ENCODE data around the gene KRTAP5-6.
"Not testable (repeated sequence)": the region's sequence is repeated elsewhere in the genome, so short reads cannot be mapped to it uniquely, and the experiment has no call there.

KRTAP5-6 gene

GRCh38 chr11:1683904-1684572, 13.0 kb upstream of the KRTAP5-6 start:
- DNase-seq: not testable (repeated sequence)

- not testable (repeated sequence) for DNase-seq
Observed at GRCh38 chr11:1684886-1685874, 11.8 kb upstream of the KRTAP5-6 start.

- DNase-seq: not testable (repeated sequence)
Observed at GRCh38 chr11:1686220-1686619, 10.8 kb upstream of the KRTAP5-6 start.

DNA sequence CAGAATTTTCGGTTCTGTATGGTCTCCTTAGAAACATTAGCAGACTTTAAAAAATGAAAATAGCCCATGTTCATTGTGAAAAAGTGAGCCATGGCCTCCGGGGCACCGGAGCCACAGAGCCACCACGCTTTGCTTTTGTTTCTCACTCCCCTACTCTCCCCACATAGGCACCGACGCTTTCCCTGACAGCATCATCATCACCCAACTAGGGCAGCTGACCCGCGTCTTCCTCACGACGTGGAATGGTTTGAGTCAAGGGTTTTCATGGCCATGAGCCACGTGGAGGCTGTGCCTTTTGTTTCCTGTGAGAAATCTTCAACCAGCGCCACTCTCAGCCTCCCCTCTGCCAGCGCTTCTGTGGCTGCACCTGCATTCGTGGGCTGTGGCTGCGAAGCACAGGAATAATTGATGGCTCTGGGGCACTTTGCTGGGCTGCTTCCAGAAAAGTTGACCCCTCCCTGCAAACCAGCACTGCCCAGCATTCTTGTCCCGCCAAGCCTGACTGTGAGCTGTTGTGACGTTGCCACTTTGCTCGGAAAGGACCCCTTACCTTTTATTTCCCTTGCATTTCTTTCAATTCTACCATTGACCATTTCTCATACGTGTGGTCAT, 8.6 kb upstream of the KRTAP5-6 start:
- DNase-seq: not testable (repeated sequence)

DNA sequence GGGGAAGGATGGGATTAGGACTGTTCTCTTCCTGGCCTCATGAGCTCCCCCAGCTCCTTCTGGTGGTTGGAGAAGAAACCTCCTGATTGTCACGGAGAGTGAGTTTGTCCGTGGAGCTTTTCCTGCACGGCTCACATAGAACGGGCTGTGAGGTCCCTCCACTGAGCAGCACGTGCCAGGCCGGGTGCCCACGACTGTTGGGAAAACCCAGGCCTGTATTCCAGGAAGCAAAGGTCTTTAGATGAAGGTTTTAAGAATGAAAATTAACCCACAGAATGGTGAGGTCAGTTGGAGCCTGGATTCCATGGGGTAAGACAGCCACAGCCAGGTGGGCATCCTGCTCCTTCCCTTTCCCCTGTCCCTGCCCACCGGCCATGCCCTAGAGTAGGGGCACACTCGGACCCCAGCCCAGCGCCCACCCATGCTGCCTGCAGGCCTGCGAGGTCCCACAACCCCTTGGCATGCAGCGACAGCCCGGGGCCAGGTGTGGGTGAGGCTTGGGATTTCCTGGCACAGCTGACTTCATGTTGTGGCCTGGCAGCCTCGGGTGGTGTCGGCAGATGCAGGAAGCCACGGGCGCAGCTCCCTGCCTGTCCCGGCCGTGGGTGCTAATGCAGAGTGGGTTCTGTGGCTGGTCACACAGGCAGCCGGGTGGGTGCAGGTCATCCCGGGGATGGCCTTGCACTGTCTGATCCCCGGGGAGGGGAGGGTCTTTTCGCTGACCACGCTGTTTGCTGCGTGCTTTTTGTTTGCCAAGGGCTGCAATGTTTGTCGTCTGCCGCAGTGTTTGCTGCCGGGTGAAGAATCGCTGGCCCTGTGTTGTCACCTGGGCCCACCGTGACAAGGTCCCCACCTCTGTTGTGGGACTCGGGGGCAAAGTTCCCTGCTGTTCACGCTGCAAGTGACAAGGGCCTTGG, 7.5 kb upstream of the KRTAP5-6 start:
- DNase-seq: not testable (repeated sequence)

- no peak for DNase-seq
Observed at GRCh38 chr11:1690167-1691025, 6.6 kb upstream of the KRTAP5-6 start.

DNA sequence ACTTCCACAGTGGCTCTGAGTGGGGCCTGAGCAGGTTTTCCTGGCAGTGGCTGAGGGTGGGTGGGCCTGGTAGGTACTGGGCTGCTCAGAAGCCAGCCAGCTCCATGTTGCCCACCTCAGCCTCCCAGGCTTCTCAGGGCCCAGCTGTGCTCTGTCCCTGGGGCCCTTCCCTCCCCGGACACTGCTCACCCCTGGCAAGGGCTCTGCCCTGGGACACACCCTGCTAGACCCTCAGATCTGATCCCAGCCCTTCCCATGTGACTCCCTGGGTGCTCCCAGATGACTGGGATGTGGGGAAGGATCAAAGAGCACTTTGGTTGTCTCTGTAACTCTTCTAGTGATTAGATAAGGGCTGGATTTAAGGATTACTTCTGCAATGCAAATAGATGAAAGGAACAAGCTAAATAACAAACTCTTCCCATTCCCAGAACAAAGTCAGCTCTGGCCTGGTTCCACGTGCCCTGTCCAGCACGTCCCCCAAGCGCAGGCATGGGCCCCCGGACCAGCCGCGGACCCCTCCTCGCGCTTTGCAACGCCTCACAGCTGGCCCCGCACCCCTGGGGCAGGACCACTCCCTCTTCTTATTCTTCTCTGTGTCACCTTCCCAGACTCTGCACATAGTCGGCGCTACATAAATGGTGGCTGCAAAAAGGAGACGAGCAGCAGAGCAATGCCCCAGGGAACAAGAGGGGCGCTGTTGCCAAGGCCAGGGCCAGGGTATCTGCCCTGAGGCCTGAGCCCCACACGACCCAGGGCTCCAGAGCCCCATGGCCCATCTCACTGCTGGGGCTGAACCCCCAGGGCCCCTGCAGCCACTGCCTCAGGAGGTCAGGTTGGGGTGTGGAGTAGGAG, 5.7 kb upstream of the KRTAP5-6 start:
- DNase-seq: no peak

DNA sequence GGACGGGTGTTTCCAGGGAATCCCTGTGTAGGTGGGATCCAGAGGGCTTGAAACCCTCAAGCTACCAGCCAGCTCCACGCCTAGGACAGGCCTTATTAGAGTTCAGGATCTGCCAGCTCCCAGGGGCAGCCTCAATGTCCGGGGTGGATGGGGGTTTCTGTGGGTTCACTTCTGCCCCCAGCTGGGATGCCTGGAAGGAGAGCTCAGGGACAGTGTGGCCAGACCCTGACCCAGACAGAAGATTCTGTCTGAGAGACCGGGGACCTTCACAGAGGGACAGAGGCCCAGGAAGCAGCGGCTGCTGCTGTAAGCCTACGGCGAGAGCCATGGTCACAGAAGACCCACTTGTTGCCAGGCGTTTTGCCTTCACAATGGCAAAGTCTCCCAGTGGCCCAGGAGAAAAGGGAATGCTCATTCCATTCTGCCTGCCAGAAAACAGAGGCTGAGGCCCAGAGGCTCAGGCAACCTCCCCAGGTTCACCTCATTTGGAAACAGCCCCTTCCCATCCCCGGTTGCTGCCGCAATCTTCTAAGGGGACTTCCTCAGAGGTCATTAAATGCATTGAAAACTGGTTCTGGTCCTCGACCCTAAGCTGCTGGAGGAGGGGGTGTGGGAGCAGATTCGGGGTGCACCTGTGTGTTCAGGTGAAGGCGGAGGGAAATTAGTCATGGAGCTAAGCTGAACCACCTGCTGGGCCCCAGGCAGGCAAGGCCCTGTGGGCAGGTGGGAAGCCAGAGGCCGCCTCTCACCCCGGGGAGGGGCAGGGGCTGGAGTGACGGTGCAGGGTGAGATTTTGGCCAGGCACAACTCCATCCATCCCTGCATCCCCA, 4.9 kb upstream of the KRTAP5-6 start:
- no peak for DNase-seq

GRCh38 chr11:1692708-1693326, 4.2 kb upstream of the KRTAP5-6 start:
- no peak for DNase-seq

DNA sequence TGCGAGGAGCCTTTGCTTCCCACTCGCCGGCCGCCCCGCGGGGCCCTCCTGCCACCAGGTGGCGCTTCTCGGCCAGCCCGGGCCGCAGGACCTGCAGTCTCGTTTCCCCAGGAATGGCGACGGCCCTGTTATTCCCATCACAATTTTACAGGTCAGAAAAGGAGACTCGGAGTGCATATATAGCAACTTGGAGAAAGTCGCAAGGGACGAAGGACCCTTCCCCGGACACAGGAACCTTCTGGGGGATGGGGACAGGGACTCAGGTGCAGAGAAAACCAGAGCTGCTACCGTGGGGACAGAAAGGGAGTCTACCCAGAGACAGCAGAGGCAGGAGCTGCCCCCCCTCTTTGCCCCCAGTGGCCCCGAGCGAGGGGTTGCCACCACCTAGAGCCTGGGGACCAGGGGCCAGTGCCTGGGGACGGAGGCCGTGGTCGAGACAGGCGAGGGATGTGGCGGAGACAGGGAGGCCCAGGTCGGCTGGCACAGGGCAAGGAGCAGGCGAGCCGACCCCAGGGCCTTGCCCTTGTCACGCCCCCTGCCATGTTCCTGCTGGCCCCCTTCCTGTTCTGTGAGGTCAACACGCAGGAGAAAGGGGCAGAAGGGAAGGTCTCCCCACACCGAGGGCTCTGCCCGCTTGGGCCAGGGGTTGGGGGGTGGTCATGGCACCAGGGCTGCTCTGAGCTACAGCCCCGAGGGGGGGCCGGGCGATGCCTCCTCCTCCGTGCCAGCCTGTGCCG, 3.5 kb upstream of the KRTAP5-6 start:
- DNase-seq: peak; percentile 46

GRCh38 chr11:1694064-1694845, 2.7 kb upstream of the KRTAP5-6 start:
- DNase-seq: peak; percentile 46

GRCh38 chr11:1694846-1695547, 2.0 kb upstream of the KRTAP5-6 start:
- no peak for DNase-seq

- DNase-seq: no peak
Observed at GRCh38 chr11:1695548-1696108, 1.4 kb upstream of the KRTAP5-6 start.

GRCh38 chr11:1699771-1700170, 2.8 kb downstream of the KRTAP5-6 start:
- no peak for DNase-seq

DNA sequence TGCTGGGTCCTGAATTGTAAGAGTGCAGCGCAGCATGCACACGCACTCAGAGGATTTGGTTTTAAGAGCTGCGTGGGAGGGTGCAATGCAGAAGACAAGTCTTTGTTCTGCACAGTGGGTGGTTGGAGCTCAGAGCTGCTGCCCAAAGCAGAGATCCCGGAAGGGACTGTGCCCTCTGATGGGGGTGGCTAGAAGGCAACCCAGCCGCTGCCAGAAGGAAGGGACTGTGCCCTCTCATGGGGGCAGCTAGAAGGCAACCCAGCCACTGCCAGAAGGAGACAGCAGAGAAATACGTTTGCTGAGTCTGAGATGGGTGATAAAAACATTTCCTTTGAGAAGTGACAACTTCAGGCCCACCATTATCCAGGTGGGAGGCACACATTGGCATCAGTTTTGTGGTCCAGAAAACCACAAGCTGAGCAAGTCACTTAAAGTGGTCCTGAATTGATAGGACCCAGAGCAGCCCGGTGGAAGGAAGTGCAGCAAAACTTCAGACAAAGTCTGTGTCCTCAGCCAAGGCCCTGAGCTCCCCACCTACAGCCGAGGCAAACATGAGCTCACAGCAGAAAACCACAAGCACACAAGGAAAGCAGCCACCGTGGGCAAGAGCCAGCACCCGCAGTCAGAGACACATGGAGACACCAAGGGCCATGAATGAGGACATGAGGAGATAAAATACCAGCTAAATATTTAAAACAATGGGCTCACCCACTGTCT, 4.3 kb downstream of the KRTAP5-6 start:
- no peak for DNase-seq

- no peak for DNase-seq
Observed at GRCh38 chr11:1702506-1702905, 5.5 kb downstream of the KRTAP5-6 start.
